ENCODE measurements around the gene COX7B2.

Gene COX7B2

GRCh38 chr4:46839128-46839527 is 69.9 kb downstream of the COX7B2 start:
- TF ChIP-seq MYC (IDR thresholded peaks at IDR 0.05; ENCODE audit: low read depth, low read length) (no peak), MAX (IDR thresholded peaks at IDR 0.05; ENCODE audit: low read depth, low read length) (no peak), POLR2A (IDR thresholded peaks at IDR 0.05; ENCODE audit: extremely low read depth, insufficient read length) (no peak)
- TF ChIP-seq, protein P1, sequence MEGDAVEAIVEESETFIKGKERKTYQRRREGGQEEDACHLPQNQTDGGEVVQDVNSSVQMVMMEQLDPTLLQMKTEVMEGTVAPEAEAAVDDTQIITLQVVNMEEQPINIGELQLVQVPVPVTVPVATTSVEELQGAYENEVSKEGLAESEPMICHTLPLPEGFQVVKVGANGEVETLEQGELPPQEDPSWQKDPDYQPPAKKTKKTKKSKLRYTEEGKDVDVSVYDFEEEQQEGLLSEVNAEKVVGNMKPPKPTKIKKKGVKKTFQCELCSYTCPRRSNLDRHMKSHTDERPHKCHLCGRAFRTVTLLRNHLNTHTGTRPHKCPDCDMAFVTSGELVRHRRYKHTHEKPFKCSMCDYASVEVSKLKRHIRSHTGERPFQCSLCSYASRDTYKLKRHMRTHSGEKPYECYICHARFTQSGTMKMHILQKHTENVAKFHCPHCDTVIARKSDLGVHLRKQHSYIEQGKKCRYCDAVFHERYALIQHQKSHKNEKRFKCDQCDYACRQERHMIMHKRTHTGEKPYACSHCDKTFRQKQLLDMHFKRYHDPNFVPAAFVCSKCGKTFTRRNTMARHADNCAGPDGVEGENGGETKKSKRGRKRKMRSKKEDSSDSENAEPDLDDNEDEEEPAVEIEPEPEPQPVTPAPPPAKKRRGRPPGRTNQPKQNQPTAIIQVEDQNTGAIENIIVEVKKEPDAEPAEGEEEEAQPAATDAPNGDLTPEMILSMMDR (IDR thresholded peaks at IDR 0.05; ENCODE audit: low read depth, low read length) = no peak
- DNase-seq (ENCODE audit: low read depth) = no peak
- no peak overlapping the region for H3K4me3 ChIP-seq (ENCODE audit: low read depth, low read length)

DNA sequence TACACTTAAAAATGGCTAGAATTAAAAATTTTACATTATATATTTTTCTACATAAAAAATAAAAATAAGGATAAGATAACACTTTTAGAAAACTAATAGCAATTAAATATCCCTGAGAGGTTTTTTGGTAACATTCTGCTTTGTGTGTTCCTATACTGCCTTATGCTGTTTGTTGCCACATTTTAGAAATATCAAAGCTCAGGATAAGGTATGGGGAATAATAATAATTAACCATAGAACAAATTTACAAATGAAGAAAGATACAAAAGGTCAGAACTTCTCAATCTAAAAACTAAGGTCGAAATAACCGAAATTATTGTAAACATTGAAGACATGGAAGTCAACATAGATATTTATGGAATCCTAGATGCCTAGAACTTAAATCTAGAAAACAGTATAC is 71.4 kb downstream of the COX7B2 start:
- TF ChIP-seq MAX (IDR thresholded peaks at IDR 0.05; ENCODE audit: low read depth, low read length) = no peak
- TF ChIP-seq, protein P1 (IDR thresholded peaks at IDR 0.05; ENCODE audit: low read depth, low read length) = no peak
- no peak for TF ChIP-seq MYC (IDR thresholded peaks at IDR 0.05; ENCODE audit: low read depth, low read length)
- no peak for TF ChIP-seq POLR2A (IDR thresholded peaks at IDR 0.05; ENCODE audit: extremely low read depth, insufficient read length)
- no peak for DNase-seq (ENCODE audit: low read depth)
- no peak overlapping the region for H3K4me3 ChIP-seq (ENCODE audit: low read depth, low read length)

DNA sequence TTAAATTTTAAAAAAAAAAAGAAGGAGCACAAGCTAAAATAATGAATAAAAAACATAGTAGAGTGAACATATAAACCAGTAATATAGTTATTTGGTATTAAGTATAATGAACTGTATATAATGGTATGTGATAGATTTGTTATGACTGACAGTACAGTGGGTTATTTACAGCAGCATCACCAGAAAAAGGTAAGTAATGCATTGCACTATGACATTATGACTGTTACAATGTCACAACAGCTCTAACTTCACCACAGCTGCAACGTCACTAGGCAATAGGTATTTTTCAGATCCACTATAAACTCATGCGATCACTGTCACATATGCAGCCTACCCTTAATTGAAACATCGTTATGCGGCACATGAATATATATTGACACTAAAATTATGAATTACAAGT is 72.5 kb downstream of the COX7B2 start:
- no peak overlapping the region for H3K4me3 ChIP-seq (ENCODE audit: low read depth, low read length)
- TF ChIP-seq, protein P1 (IDR thresholded peaks at IDR 0.05; ENCODE audit: low read depth, low read length) = no peak
- TF ChIP-seq MAX (IDR thresholded peaks at IDR 0.05; ENCODE audit: low read depth, low read length) (no peak), POLR2A (IDR thresholded peaks at IDR 0.05; ENCODE audit: extremely low read depth, insufficient read length) (no peak), MYC (IDR thresholded peaks at IDR 0.05; ENCODE audit: low read depth, low read length) (no peak)
- DNase-seq (ENCODE audit: low read depth) = no peak

GRCh38 chr4:46830971-46831454 is 78.0 kb downstream of the COX7B2 start:
- no peak for DNase-seq (ENCODE audit: low read depth)
- no peak overlapping the region for H3K4me3 ChIP-seq (ENCODE audit: low read depth, low read length)
- TF ChIP-seq, protein P1 (IDR thresholded peaks at IDR 0.05; ENCODE audit: low read depth, low read length) = no peak
- TF ChIP-seq MYC (IDR thresholded peaks at IDR 0.05; ENCODE audit: low read depth, low read length) (no peak), POLR2A (IDR thresholded peaks at IDR 0.05; ENCODE audit: extremely low read depth, insufficient read length) (no peak), MAX (IDR thresholded peaks at IDR 0.05; ENCODE audit: low read depth, low read length) (no peak)

- DNase-seq (ENCODE audit: low read depth) = no peak
- H3K4me3 ChIP-seq (ENCODE audit: low read depth, low read length) = no peak overlapping the region
- TF ChIP-seq POLR2A (IDR thresholded peaks at IDR 0.05; ENCODE audit: extremely low read depth, insufficient read length) (no peak), MYC (IDR thresholded peaks at IDR 0.05; ENCODE audit: low read depth, low read length) (no peak), MAX (IDR thresholded peaks at IDR 0.05; ENCODE audit: low read depth, low read length) (no peak)
- TF ChIP-seq, protein P1 (IDR thresholded peaks at IDR 0.05; ENCODE audit: low read depth, low read length) = no peak
These were observed 88.9 kb downstream of the COX7B2 start for GRCh38 chr4:46820154-46820553.
